CD4-positive, alpha-beta T cell treated with Interleukin-4 for 4 hours (primary cell): ENCODE measurements around the gene TSBP1.
"Not testable (repeated sequence)": the region's sequence is repeated elsewhere in the genome, so short reads cannot be mapped to it uniquely, and the experiment has no call there.

ENCODE experiments used
- DNase-seq: peaks from one replicate; pipeline ENCODE4 v3.0.0-alpha.2; 2020

TSBP1 gene

GRCh38 chr6:32371229-32371628, 474 bp downstream of the TSBP1 start:
- no peak for DNase-seq

- DNase-seq = no peak
Observed at GRCh38 chr6:32370505-32370904, 1.2 kb downstream of the TSBP1 start.

GRCh38 chr6:32369660-32370059, 2.0 kb downstream of the TSBP1 start:
- no peak for DNase-seq

- no peak for DNase-seq
Observed at GRCh38 chr6:32367644-32368043, 4.1 kb downstream of the TSBP1 start.

GRCh38 chr6:32359225-32359624, 12.5 kb downstream of the TSBP1 start:
- not testable (repeated sequence) for DNase-seq

GRCh38 chr6:32358548-32358947, 13.2 kb downstream of the TSBP1 start:
- DNase-seq = not testable (repeated sequence)

- DNase-seq = no peak
Observed at GRCh38 chr6:32355018-32355417, 16.7 kb downstream of the TSBP1 start.

- DNase-seq = no peak
Observed at GRCh38 chr6:32353348-32353747, 18.4 kb downstream of the TSBP1 start.

- DNase-seq = no peak
Observed at GRCh38 chr6:32340242-32340641, 31.5 kb downstream of the TSBP1 start.

GRCh38 chr6:32337186-32337805, 34.4 kb downstream of the TSBP1 start:
- no peak for DNase-seq

- no peak for DNase-seq
Observed at GRCh38 chr6:32332433-32332832, 39.3 kb downstream of the TSBP1 start.

GRCh38 chr6:32329141-32329540, 42.6 kb downstream of the TSBP1 start:
- DNase-seq = no peak

- no peak for DNase-seq
Observed at GRCh38 chr6:32327103-32327502, 44.6 kb downstream of the TSBP1 start.

GRCh38 chr6:32318501-32318900, 53.2 kb downstream of the TSBP1 start:
- DNase-seq = no peak

- DNase-seq = no peak
Observed at GRCh38 chr6:32317541-32317940, 54.2 kb downstream of the TSBP1 start.

GRCh38 chr6:32313964-32314363, 57.7 kb downstream of the TSBP1 start:
- DNase-seq = no peak

- no peak for DNase-seq
Observed at GRCh38 chr6:32298632-32299336, 72.9 kb downstream of the TSBP1 start.

- not testable (repeated sequence) for DNase-seq
Observed at GRCh38 chr6:32294980-32295379, 76.7 kb downstream of the TSBP1 start.

- no peak for DNase-seq
Observed at GRCh38 chr6:32294566-32294965, 77.1 kb downstream of the TSBP1 start.

- no peak for DNase-seq
Observed at GRCh38 chr6:32293695-32294094, 78.0 kb downstream of the TSBP1 start.

- no peak for DNase-seq
Observed at GRCh38 chr6:32291543-32291942, 80.2 kb downstream of the TSBP1 start.

- no peak for DNase-seq
Observed at GRCh38 chr6:32290886-32291450, 80.7 kb downstream of the TSBP1 start.

GRCh38 chr6:32288426-32288825, 83.3 kb downstream of the TSBP1 start:
- no peak for DNase-seq

- not testable (repeated sequence) for DNase-seq
Observed at GRCh38 chr6:32273801-32274577, 97.7 kb downstream of the TSBP1 start.
